Measurements from ENCODE around the gene LMOD2.

DNA sequence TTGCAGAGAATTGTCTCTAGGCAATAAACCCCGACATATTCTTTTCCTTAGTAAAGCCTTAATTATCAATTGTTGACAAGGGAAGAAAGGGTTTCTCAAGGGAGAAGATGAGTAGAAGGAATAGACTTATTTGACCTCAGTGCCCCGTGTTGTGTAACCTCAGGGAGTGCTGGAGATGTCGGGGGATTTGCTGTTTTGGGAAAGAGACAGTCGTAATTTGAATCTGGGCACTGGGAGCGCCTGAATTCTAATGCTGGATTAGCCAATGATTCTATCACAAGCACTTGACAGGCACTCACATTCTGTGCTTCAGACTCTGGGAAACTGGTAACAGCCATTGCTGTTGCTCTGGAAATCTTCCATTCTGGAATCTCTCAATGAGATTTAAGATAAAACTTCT, 13.8 kb upstream of the LMOD2 start:
- TF ChIP-seq, protein P1, sequence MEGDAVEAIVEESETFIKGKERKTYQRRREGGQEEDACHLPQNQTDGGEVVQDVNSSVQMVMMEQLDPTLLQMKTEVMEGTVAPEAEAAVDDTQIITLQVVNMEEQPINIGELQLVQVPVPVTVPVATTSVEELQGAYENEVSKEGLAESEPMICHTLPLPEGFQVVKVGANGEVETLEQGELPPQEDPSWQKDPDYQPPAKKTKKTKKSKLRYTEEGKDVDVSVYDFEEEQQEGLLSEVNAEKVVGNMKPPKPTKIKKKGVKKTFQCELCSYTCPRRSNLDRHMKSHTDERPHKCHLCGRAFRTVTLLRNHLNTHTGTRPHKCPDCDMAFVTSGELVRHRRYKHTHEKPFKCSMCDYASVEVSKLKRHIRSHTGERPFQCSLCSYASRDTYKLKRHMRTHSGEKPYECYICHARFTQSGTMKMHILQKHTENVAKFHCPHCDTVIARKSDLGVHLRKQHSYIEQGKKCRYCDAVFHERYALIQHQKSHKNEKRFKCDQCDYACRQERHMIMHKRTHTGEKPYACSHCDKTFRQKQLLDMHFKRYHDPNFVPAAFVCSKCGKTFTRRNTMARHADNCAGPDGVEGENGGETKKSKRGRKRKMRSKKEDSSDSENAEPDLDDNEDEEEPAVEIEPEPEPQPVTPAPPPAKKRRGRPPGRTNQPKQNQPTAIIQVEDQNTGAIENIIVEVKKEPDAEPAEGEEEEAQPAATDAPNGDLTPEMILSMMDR (IDR thresholded peaks at IDR 0.05) = no peak
- no peak for TF ChIP-seq POLR2A (IDR thresholded peaks at IDR 0.05)

Data from esophagus squamous epithelium (tissue), 4 donors.